ENCODE data around the gene C1orf53. TPM values are rescaled to one million over a fixed set of nuclear protein-coding genes. Genes with fewer than 3 reads are reported as not detected.
"Not testable (repeated sequence)": the region's sequence is repeated elsewhere in the genome, so short reads cannot be mapped to it uniquely, and the experiment has no call there.

The C1orf53 gene
- total RNA-seq: 0.89 TPM

GRCh38 chr1:197902454-197903195, at the start of gene C1orf53:
Gene C1orf53, plus strand, starts transcription at chr1:197902630. Its CDS starts 20 bp downstream, at chr1:197902650.
- DNase-seq: peak; percentile 58

- DNase-seq: not testable (repeated sequence)
These were observed 46.7 kb upstream of the C1orf53 start for GRCh38 chr1:197855751-197856150.

GRCh38 chr1:197857477-197857876, 45.0 kb upstream of the C1orf53 start:
- DNase-seq: no peak

- DNase-seq: no peak
These were observed 43.4 kb upstream of the C1orf53 start for GRCh38 chr1:197859024-197859423.

GRCh38 chr1:197862221-197862620, 40.2 kb upstream of the C1orf53 start:
- DNase-seq: no peak

GRCh38 chr1:197862671-197863070, 39.8 kb upstream of the C1orf53 start:
- DNase-seq: no peak

GRCh38 chr1:197865809-197866208, 36.6 kb upstream of the C1orf53 start:
- DNase-seq: no peak

GRCh38 chr1:197868751-197869489, 33.5 kb upstream of the C1orf53 start:
- DNase-seq: peak; percentile 1

GRCh38 chr1:197869490-197870077, 32.8 kb upstream of the C1orf53 start:
- no peak for DNase-seq

GRCh38 chr1:197876894-197877293, 25.5 kb upstream of the C1orf53 start:
- no peak for DNase-seq

GRCh38 chr1:197880385-197880784, 22.0 kb upstream of the C1orf53 start:
- not testable (repeated sequence) for DNase-seq

- DNase-seq: not testable (repeated sequence)
These were observed 20.2 kb upstream of the C1orf53 start for GRCh38 chr1:197882241-197882640.

- DNase-seq: no peak
These were observed 18.3 kb upstream of the C1orf53 start for GRCh38 chr1:197884173-197884572.

GRCh38 chr1:197890936-197891335, 11.5 kb upstream of the C1orf53 start:
- no peak for DNase-seq

GRCh38 chr1:197892684-197893083, 9.7 kb upstream of the C1orf53 start:
- DNase-seq: no peak

- DNase-seq: no peak
These were observed 6.1 kb upstream of the C1orf53 start for GRCh38 chr1:197896301-197896700.

GRCh38 chr1:197899037-197899436, 3.4 kb upstream of the C1orf53 start:
- no peak for DNase-seq

- DNase-seq: no peak
These were observed 338 bp upstream of the C1orf53 start for GRCh38 chr1:197902131-197902453.

- DNase-seq: no peak
These were observed 725 bp downstream of the C1orf53 start for GRCh38 chr1:197903196-197903514.

- DNase-seq: no peak
These were observed 1.8 kb downstream of the C1orf53 start for GRCh38 chr1:197904126-197904787.

GRCh38 chr1:197905699-197906351, 3.4 kb downstream of the C1orf53 start:
- no peak for DNase-seq

- no peak for DNase-seq
These were observed 5.6 kb downstream of the C1orf53 start for GRCh38 chr1:197907846-197908616.
